Keratinocyte (primary cell): ENCODE results near the gene DEPDC5. TPM values are rescaled to one million over a fixed set of nuclear protein-coding genes. Genes with fewer than 3 reads are reported as not detected.

Source experiments
- DNase-seq: peaks from one replicate; pipeline ENCODE4 v3.0.0-alpha.2; 2011; ENCODE audit warnings: low read depth, missing footprints, low spot score
- FAIRE-seq: peaks from 2 replicates; lab custom pipeline; 2011; peaks lifted over from hg19 to GRCh38; lab: Jason Lieb, UNC
- H2AFZ ChIP-seq: 2 replicates; pipeline ENCODE4 v1.6.0; 2012; ENCODE audit warnings: low read length, control low read depth, inconsistent platforms; ENCODE audit not compliant: control insufficient read depth
- H3K27ac ChIP-seq: 2 replicates; pipeline ENCODE4 v1.5.1; 2011; ENCODE audit warnings: low read length; ENCODE audit not compliant: control insufficient read depth, insufficient read depth
- H3K27me3 ChIP-seq: 3 replicates; pipeline ENCODE4 v1.6.0; 2011; ENCODE audit warnings: low read length; ENCODE audit not compliant: control insufficient read depth, insufficient read depth; ENCODE audit errors: extremely low read depth
- H3K36me3 ChIP-seq, 2 experiments: 2 replicates in 1 of 2; 3 replicates in 1 of 2; pipeline ENCODE4 v1.5.1; 2011; ENCODE audit warnings: low read length in 2 of 2, mild to moderate bottlenecking in 1 of 2; ENCODE audit not compliant: control insufficient read depth in 2 of 2, insufficient read depth in 2 of 2; ENCODE audit errors: extremely low read depth in 1 of 2
- H3K4me1 ChIP-seq: 3 replicates; pipeline ENCODE4 v1.5.1; 2011; ENCODE audit warnings: low read length; ENCODE audit not compliant: control insufficient read depth, insufficient read depth; ENCODE audit errors: extremely low read depth
- H3K4me2 ChIP-seq: 3 replicates; pipeline ENCODE4 v1.6.0; 2011; ENCODE audit warnings: low read depth, low read length; ENCODE audit not compliant: control insufficient read depth, insufficient read depth; ENCODE audit errors: extremely low read depth
- H3K4me3 ChIP-seq, 3 experiments: fragments of 200-600 bp in 1 of 3; sonication (generic) in 1 of 3; 2 replicates in 2 of 3; 3 replicates in 1 of 3; pipeline ENCODE4 v1.5.1; 2011 to 2016; ENCODE audit warnings: low read length in 3 of 3, mild to moderate bottlenecking in 3 of 3, control low read depth in 2 of 3, inconsistent platforms in 1 of 3, low read depth in 1 of 3, mixed read lengths in 1 of 3, mixed run types in 1 of 3, moderate library complexity in 1 of 3; ENCODE audit not compliant: control insufficient read depth in 2 of 3, insufficient read depth in 2 of 3; ENCODE audit errors: extremely low read depth in 1 of 3
- H3K79me2 ChIP-seq: 2 replicates; pipeline ENCODE4 v1.6.0; 2012; ENCODE audit warnings: low read length; ENCODE audit not compliant: control insufficient read depth, insufficient read depth
- H3K9ac ChIP-seq: 3 replicates; pipeline ENCODE4 v1.6.0; 2011; ENCODE audit warnings: low read length; ENCODE audit not compliant: control insufficient read depth, insufficient read depth; ENCODE audit errors: extremely low read depth
- H3K9me1 ChIP-seq: 3 replicates; pipeline ENCODE4 v1.6.0; 2011; ENCODE audit warnings: low read length; ENCODE audit not compliant: control insufficient read depth, insufficient read depth; ENCODE audit errors: extremely low read depth
- H3K9me3 ChIP-seq: 2 replicates; pipeline ENCODE4 v1.5.1; 2012; ENCODE audit warnings: low read depth, low read length; ENCODE audit not compliant: control insufficient read depth
- H4K20me1 ChIP-seq: 3 replicates; pipeline ENCODE4 v1.6.0; 2011; ENCODE audit warnings: low read length; ENCODE audit not compliant: control insufficient read depth, insufficient read depth; ENCODE audit errors: extremely low read depth
- EZH2 ChIP-seq: IDR thresholded peaks from one replicate; pipeline ENCODE4 v1.6.1; 2012; ENCODE audit warnings: inconsistent platforms, mild to moderate bottlenecking, low read length, moderate library complexity
- dilution Hi-C: fragments of 300-500 bp; cut with MboI; formaldehyde crosslinking; loops from one replicate; pipeline ENCODE4 v1.7.0; 2020; ENCODE audit warnings: low sequenced_read_pairs; ENCODE audit not compliant: extremely low pct_ligation_motif_present
- polyA plus RNA-seq, 5 experiments: library from polyadenylated mRNA; depleted of rRNA in 3 of 5; stranded (reverse) in 3 of 5; stranded (forward) in 1 of 5; unstranded in 1 of 5; fragments of >200 nt; gene quantifications; 1 replicate in 1 of 5; 2 replicates in 3 of 5; 3 replicates in 1 of 5; pipeline versions ENCODE4 v1.2.1 to v1.2.3, GENCODE V29; 2011 to 2012; ENCODE audit warnings: missing spikeins in 2 of 5, low read depth in 1 of 5, low replicate concordance in 1 of 5
- TF ChIP-seq, protein P1 (sequence below), 3 experiments: IDR thresholded peaks in 1 of 3; conservative IDR thresholded peaks in 1 of 3; optimal IDR thresholded peaks in 1 of 3; 2 replicates in 2 of 3; 3 replicates in 1 of 3; pipeline versions ENCODE3 to v1.5.1; 2011; ENCODE audit warnings: low read length in 3 of 3, mild to moderate bottlenecking in 3 of 3, moderate library complexity in 2 of 3, control low read depth in 1 of 3, inconsistent platforms in 1 of 3; ENCODE audit not compliant: insufficient read depth in 2 of 3; ENCODE audit errors: extremely low read depth in 1 of 3

The DEPDC5 gene
- polyA plus RNA-seq, 1 donor (not counting 4 experiments of a cell fraction or from before 2014, with no cell fraction given), result 9.7 TPM

DNA sequence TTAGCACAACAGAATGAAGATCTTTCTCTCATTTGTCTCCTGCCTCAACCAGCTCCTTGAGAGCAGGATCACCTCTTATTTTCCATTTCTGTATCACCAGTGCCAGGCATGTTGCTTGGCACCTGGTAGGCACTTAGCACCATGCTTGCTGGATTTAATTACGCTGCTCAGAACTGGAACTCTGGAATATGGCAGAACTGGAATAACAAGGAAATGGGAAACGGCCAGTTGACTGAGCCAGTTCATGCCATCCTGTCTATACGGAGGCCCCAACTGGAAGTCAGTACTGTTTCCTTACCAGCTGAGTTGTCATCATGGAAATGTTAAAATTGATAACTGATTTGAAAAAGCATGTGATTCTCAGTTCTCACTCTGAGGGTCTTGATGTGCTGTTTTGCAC, 121.0 kb downstream of the DEPDC5 start:
- Histone ChIP-seq H3K79me2 (no peaks in the 10 kb centered on the region), H3K4me3 (no peak overlapping the region), H4K20me1 (no peaks in the 10 kb centered on the region), H3K4me1 (peaks cover 31% of the 10 kb centered on the region), H2AFZ (no peak overlapping the region), H3K27ac (no peak overlapping the region), H3K36me3 (peaks cover 2 to 8% of the 10 kb centered on the region in 2 experiments), H3K27me3 (no peaks in the 10 kb centered on the region), H3K9me3 (no peaks in the 10 kb centered on the region), H3K9me1 (no peaks in the 10 kb centered on the region), H3K9ac (no peak overlapping the region), H3K4me2 (no peak overlapping the region)
- no peak for DNase-seq
- TF ChIP-seq EZH2, result no peak
- TF ChIP-seq, protein P1, sequence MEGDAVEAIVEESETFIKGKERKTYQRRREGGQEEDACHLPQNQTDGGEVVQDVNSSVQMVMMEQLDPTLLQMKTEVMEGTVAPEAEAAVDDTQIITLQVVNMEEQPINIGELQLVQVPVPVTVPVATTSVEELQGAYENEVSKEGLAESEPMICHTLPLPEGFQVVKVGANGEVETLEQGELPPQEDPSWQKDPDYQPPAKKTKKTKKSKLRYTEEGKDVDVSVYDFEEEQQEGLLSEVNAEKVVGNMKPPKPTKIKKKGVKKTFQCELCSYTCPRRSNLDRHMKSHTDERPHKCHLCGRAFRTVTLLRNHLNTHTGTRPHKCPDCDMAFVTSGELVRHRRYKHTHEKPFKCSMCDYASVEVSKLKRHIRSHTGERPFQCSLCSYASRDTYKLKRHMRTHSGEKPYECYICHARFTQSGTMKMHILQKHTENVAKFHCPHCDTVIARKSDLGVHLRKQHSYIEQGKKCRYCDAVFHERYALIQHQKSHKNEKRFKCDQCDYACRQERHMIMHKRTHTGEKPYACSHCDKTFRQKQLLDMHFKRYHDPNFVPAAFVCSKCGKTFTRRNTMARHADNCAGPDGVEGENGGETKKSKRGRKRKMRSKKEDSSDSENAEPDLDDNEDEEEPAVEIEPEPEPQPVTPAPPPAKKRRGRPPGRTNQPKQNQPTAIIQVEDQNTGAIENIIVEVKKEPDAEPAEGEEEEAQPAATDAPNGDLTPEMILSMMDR (optimal IDR thresholded peaks at IDR 0.05 in 1 of 3, IDR thresholded peaks at IDR 0.05 in 1 of 3, conservative IDR thresholded peaks at IDR 0.05 in 1 of 3; ENCODE audit: extremely low read depth in 1 of 3, insufficient read depth in 2 of 3, low read length in 3 of 3), result no peak
- peak; percentile 17 for FAIRE-seq
- dilution Hi-C loops, result no loop called here

GRCh38 chr22:31876156-31876920, 122.5 kb downstream of the DEPDC5 start:
- peak; percentile 44 for FAIRE-seq
- Histone ChIP-seq H3K9me1 (no peaks in the 10 kb centered on the region), H3K4me3 (no peak overlapping the region), H3K9me3 (no peaks in the 10 kb centered on the region), H2AFZ (no peak overlapping the region), H3K27me3 (no peaks in the 10 kb centered on the region), H3K36me3 (peaks cover 2 to 8% of the 10 kb centered on the region in 2 experiments), H4K20me1 (no peaks in the 10 kb centered on the region), H3K27ac (peak overlapping the region; percentile 76), H3K4me2 (peak overlapping the region; percentile 56), H3K4me1 (peaks cover 24% of the 10 kb centered on the region), H3K9ac (peak overlapping the region; percentile 34), H3K79me2 (no peaks in the 10 kb centered on the region)
- TF ChIP-seq, protein P1 (optimal IDR thresholded peaks at IDR 0.05 in 1 of 3, IDR thresholded peaks at IDR 0.05 in 1 of 3, conservative IDR thresholded peaks at IDR 0.05 in 1 of 3; ENCODE audit: extremely low read depth in 1 of 3, insufficient read depth in 2 of 3, low read length in 3 of 3), result no peak
- no peak for TF ChIP-seq EZH2
- dilution Hi-C loops, result no loop called here
- no peak for DNase-seq
